ENCODE measurements around the gene KCNMA1.

The KCNMA1 gene

GRCh38 chr10:77007834-77008233 is 629.8 kb downstream of the KCNMA1 start:
- H3K27ac ChIP-seq (ENCODE audit: low read length), result no peak overlapping the region
- H3K4me1 ChIP-seq (ENCODE audit: control insufficient read depth, insufficient read depth, low read length), result no peaks in the 10 kb centered on the region
- H3K36me3 ChIP-seq (ENCODE audit: control insufficient read depth, insufficient read depth, low read length), result no peaks in the 10 kb centered on the region
- no peak overlapping the region for H3K4me3 ChIP-seq (ENCODE audit: low read length)
- H3K9me3 ChIP-seq (ENCODE audit: control insufficient read depth, insufficient read depth, low read length), result no peaks in the 10 kb centered on the region
- no peak for DNase-seq (ENCODE audit: low read depth, low spot score)
- no CpG with 5 or more reads among the region's 5 CpGs for WGBS (ENCODE audit: insufficient coverage, insufficient read length)
- no peaks in the 10 kb centered on the region for H3K27me3 ChIP-seq (ENCODE audit: control insufficient read depth, insufficient read depth, low read length)

- Histone ChIP-seq H3K4me1 (ENCODE audit: control insufficient read depth, insufficient read depth, low read length) (no peaks in the 10 kb centered on the region), H3K27me3 (ENCODE audit: control insufficient read depth, insufficient read depth, low read length) (no peaks in the 10 kb centered on the region), H3K4me3 (ENCODE audit: low read length) (no peak overlapping the region), H3K36me3 (ENCODE audit: control insufficient read depth, insufficient read depth, low read length) (no peaks in the 10 kb centered on the region), H3K9me3 (ENCODE audit: control insufficient read depth, insufficient read depth, low read length) (no peaks in the 10 kb centered on the region), H3K27ac (ENCODE audit: low read length) (no peak overlapping the region)
- no CpG with 5 or more reads among the region's 2 CpGs for WGBS (ENCODE audit: insufficient coverage, insufficient read length)
- no peak for DNase-seq (ENCODE audit: low read depth, low spot score)
These were observed 630.6 kb downstream of the KCNMA1 start for GRCh38 chr10:77006836-77007511.

- no peaks in the 10 kb centered on the region for H3K36me3 ChIP-seq (ENCODE audit: control insufficient read depth, insufficient read depth, low read length)
- no peak overlapping the region for H3K4me3 ChIP-seq (ENCODE audit: low read length)
- no peaks in the 10 kb centered on the region for H3K9me3 ChIP-seq (ENCODE audit: control insufficient read depth, insufficient read depth, low read length)
- no peaks in the 10 kb centered on the region for H3K27me3 ChIP-seq (ENCODE audit: control insufficient read depth, insufficient read depth, low read length)
- no peak for DNase-seq (ENCODE audit: low read depth, low spot score)
- no peak overlapping the region for H3K27ac ChIP-seq (ENCODE audit: low read length)
- H3K4me1 ChIP-seq (ENCODE audit: control insufficient read depth, insufficient read depth, low read length), result no peaks in the 10 kb centered on the region
These were observed 631.7 kb downstream of the KCNMA1 start for GRCh38 chr10:77005871-77006270.

GRCh38 chr10:77004917-77005564 is 632.6 kb downstream of the KCNMA1 start:
- peak; percentile 41 for DNase-seq (ENCODE audit: low read depth, low spot score)
- no peak overlapping the region for H3K4me3 ChIP-seq (ENCODE audit: low read length)
- WGBS (ENCODE audit: insufficient coverage, insufficient read length), result no CpG with 5 or more reads among the region's 3 CpGs
- no peaks in the 10 kb centered on the region for H3K9me3 ChIP-seq (ENCODE audit: control insufficient read depth, insufficient read depth, low read length)
- no peak overlapping the region for H3K27ac ChIP-seq (ENCODE audit: low read length)
- H3K36me3 ChIP-seq (ENCODE audit: control insufficient read depth, insufficient read depth, low read length), result no peaks in the 10 kb centered on the region
- no peaks in the 10 kb centered on the region for H3K27me3 ChIP-seq (ENCODE audit: control insufficient read depth, insufficient read depth, low read length)
- no peaks in the 10 kb centered on the region for H3K4me1 ChIP-seq (ENCODE audit: control insufficient read depth, insufficient read depth, low read length)

- no peak for DNase-seq (ENCODE audit: low read depth, low spot score)
- no peaks in the 10 kb centered on the region for H3K27me3 ChIP-seq (ENCODE audit: control insufficient read depth, insufficient read depth, low read length)
- no peak overlapping the region for H3K27ac ChIP-seq (ENCODE audit: low read length)
- H3K36me3 ChIP-seq (ENCODE audit: control insufficient read depth, insufficient read depth, low read length), result no peaks in the 10 kb centered on the region
- H3K9me3 ChIP-seq (ENCODE audit: control insufficient read depth, insufficient read depth, low read length), result no peaks in the 10 kb centered on the region
- WGBS (ENCODE audit: insufficient coverage, insufficient read length), result no CpG with 5 or more reads among the region's 2 CpGs
- H3K4me3 ChIP-seq (ENCODE audit: low read length), result no peak overlapping the region
- H3K4me1 ChIP-seq (ENCODE audit: control insufficient read depth, insufficient read depth, low read length), result no peaks in the 10 kb centered on the region
These were observed 634.7 kb downstream of the KCNMA1 start for GRCh38 chr10:77002872-77003271.

GRCh38 chr10:77001206-77001605 is 636.4 kb downstream of the KCNMA1 start:
- Histone ChIP-seq H3K27me3 (ENCODE audit: control insufficient read depth, insufficient read depth, low read length) (no peaks in the 10 kb centered on the region), H3K9me3 (ENCODE audit: control insufficient read depth, insufficient read depth, low read length) (no peaks in the 10 kb centered on the region), H3K27ac (ENCODE audit: low read length) (no peak overlapping the region), H3K4me3 (ENCODE audit: low read length) (no peak overlapping the region), H3K36me3 (ENCODE audit: control insufficient read depth, insufficient read depth, low read length) (no peaks in the 10 kb centered on the region), H3K4me1 (ENCODE audit: control insufficient read depth, insufficient read depth, low read length) (no peaks in the 10 kb centered on the region)
- WGBS (ENCODE audit: insufficient coverage, insufficient read length), result no CpG with 5 or more reads among the region's 12 CpGs
- no peak for DNase-seq (ENCODE audit: low read depth, low spot score)

GRCh38 chr10:76998451-76998850 is 639.2 kb downstream of the KCNMA1 start:
- no peaks in the 10 kb centered on the region for H3K4me1 ChIP-seq (ENCODE audit: control insufficient read depth, insufficient read depth, low read length)
- no peak overlapping the region for H3K27ac ChIP-seq (ENCODE audit: low read length)
- whole genome bisulfite sequencing (ENCODE audit: insufficient coverage, insufficient read length), result no CpG with 5 or more reads among the region's 2 CpGs
- no peak for DNase-seq (ENCODE audit: low read depth, low spot score)
- no peaks in the 10 kb centered on the region for H3K27me3 ChIP-seq (ENCODE audit: control insufficient read depth, insufficient read depth, low read length)
- H3K9me3 ChIP-seq (ENCODE audit: control insufficient read depth, insufficient read depth, low read length), result no peaks in the 10 kb centered on the region
- H3K4me3 ChIP-seq (ENCODE audit: low read length), result no peak overlapping the region
- no peaks in the 10 kb centered on the region for H3K36me3 ChIP-seq (ENCODE audit: control insufficient read depth, insufficient read depth, low read length)

- Histone ChIP-seq H3K36me3 (ENCODE audit: control insufficient read depth, insufficient read depth, low read length) (no peaks in the 10 kb centered on the region), H3K27me3 (ENCODE audit: control insufficient read depth, insufficient read depth, low read length) (no peaks in the 10 kb centered on the region), H3K9me3 (ENCODE audit: control insufficient read depth, insufficient read depth, low read length) (no peaks in the 10 kb centered on the region), H3K27ac (ENCODE audit: low read length) (no peak overlapping the region), H3K4me3 (ENCODE audit: low read length) (no peak overlapping the region), H3K4me1 (ENCODE audit: control insufficient read depth, insufficient read depth, low read length) (no peaks in the 10 kb centered on the region)
- WGBS (ENCODE audit: insufficient coverage, insufficient read length), result no CpG with 5 or more reads among the region's 3 CpGs
- no peak for DNase-seq (ENCODE audit: low read depth, low spot score)
These were observed 640.0 kb downstream of the KCNMA1 start for GRCh38 chr10:76997631-76998030.

- no peak overlapping the region for H3K27ac ChIP-seq (ENCODE audit: low read length)
- H3K27me3 ChIP-seq (ENCODE audit: control insufficient read depth, insufficient read depth, low read length), result no peaks in the 10 kb centered on the region
- H3K4me3 ChIP-seq (ENCODE audit: low read length), result no peak overlapping the region
- H3K36me3 ChIP-seq (ENCODE audit: control insufficient read depth, insufficient read depth, low read length), result no peaks in the 10 kb centered on the region
- no peaks in the 10 kb centered on the region for H3K4me1 ChIP-seq (ENCODE audit: control insufficient read depth, insufficient read depth, low read length)
- H3K9me3 ChIP-seq (ENCODE audit: control insufficient read depth, insufficient read depth, low read length), result no peaks in the 10 kb centered on the region
- DNase-seq (ENCODE audit: low read depth, low spot score), result no peak
- no CpG with 5 or more reads among the region's 11 CpGs for WGBS (ENCODE audit: insufficient coverage, insufficient read length)
These were observed 642.6 kb downstream of the KCNMA1 start for GRCh38 chr10:76995023-76995422.

- Histone ChIP-seq H3K4me3 (ENCODE audit: low read length) (no peak overlapping the region), H3K27me3 (ENCODE audit: control insufficient read depth, insufficient read depth, low read length) (no peaks in the 10 kb centered on the region), H3K4me1 (ENCODE audit: control insufficient read depth, insufficient read depth, low read length) (no peaks in the 10 kb centered on the region), H3K27ac (ENCODE audit: low read length) (no peak overlapping the region), H3K9me3 (ENCODE audit: control insufficient read depth, insufficient read depth, low read length) (no peaks in the 10 kb centered on the region), H3K36me3 (ENCODE audit: control insufficient read depth, insufficient read depth, low read length) (no peaks in the 10 kb centered on the region)
- no CpG with 5 or more reads among the region's 2 CpGs for WGBS (ENCODE audit: insufficient coverage, insufficient read length)
- no peak for DNase-seq (ENCODE audit: low read depth, low spot score)
These were observed 644.4 kb downstream of the KCNMA1 start for GRCh38 chr10:76993213-76993612.

- no peak overlapping the region for H3K4me3 ChIP-seq (ENCODE audit: low read length)
- DNase-seq (ENCODE audit: low read depth, low spot score), result no peak
- no peaks in the 10 kb centered on the region for H3K27me3 ChIP-seq (ENCODE audit: control insufficient read depth, insufficient read depth, low read length)
- H3K4me1 ChIP-seq (ENCODE audit: control insufficient read depth, insufficient read depth, low read length), result no peaks in the 10 kb centered on the region
- no peak overlapping the region for H3K27ac ChIP-seq (ENCODE audit: low read length)
- no CpG with 5 or more reads among the region's 3 CpGs for WGBS (ENCODE audit: insufficient coverage, insufficient read length)
- H3K9me3 ChIP-seq (ENCODE audit: control insufficient read depth, insufficient read depth, low read length), result no peaks in the 10 kb centered on the region
- no peaks in the 10 kb centered on the region for H3K36me3 ChIP-seq (ENCODE audit: control insufficient read depth, insufficient read depth, low read length)
These were observed 645.1 kb downstream of the KCNMA1 start for GRCh38 chr10:76992467-76992866.

Measured in iPS DF 6.9 (cell line).